ENCODE measurements around the gene KCNG2. TPM values are rescaled to one million over a fixed set of nuclear protein-coding genes. Genes with fewer than 3 reads are reported as not detected.

KCNG2 gene
- total and polyA plus RNA-seq, 12 donors = 0.06 to 2.9 (median 0.50) TPM; not detected in 3

DNA sequence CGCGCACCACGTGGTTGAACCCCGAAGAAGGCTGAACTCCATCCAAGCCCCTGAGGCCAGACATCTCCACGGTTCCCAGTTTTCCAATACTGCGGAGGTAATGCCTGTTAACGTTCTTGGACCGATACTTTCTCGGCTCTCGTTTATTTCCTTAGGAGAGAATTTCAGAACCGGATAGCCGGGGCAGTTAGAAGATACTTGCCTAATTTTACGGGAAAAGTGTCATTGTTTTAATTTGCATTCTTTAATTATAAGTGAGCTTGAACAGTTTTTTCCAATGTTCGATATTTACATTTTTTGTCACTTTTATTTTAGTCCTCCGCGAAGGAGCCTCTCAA, 10.2 kb upstream of the KCNG2 start:
- intact Hi-C loops (cut with DNase I) = no loop called here
- Histone ChIP-seq H3K27me3 (peaks cover 34% of the 10 kb centered on the region), H3K4me1 (replicated peaks in 1 of 2) (no peaks in the 10 kb centered on the region), H3K4me3 (peak overlapping the region in 1 of 4 donors; percentile 42), H3K27ac (no peak overlapping the region), H3K36me3 (replicated peaks in 1 of 2) (no peaks in the 10 kb centered on the region), H3K9me3 (replicated peaks in 1 of 3) (no peaks in the 10 kb centered on the region)
- 79 to 85% (median 81%) methylated on average over 14 to 16 of the region's 16 CpGs for WGBS, 4 donors
- DNase-seq = no peak
- TF ChIP-seq, protein P1, sequence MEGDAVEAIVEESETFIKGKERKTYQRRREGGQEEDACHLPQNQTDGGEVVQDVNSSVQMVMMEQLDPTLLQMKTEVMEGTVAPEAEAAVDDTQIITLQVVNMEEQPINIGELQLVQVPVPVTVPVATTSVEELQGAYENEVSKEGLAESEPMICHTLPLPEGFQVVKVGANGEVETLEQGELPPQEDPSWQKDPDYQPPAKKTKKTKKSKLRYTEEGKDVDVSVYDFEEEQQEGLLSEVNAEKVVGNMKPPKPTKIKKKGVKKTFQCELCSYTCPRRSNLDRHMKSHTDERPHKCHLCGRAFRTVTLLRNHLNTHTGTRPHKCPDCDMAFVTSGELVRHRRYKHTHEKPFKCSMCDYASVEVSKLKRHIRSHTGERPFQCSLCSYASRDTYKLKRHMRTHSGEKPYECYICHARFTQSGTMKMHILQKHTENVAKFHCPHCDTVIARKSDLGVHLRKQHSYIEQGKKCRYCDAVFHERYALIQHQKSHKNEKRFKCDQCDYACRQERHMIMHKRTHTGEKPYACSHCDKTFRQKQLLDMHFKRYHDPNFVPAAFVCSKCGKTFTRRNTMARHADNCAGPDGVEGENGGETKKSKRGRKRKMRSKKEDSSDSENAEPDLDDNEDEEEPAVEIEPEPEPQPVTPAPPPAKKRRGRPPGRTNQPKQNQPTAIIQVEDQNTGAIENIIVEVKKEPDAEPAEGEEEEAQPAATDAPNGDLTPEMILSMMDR (IDR thresholded peaks at IDR 0.05) = no peak
- TF ChIP-seq POLR2A (IDR thresholded peaks at IDR 0.05) = no peak

- Histone ChIP-seq H3K27ac (no peak overlapping the region), H3K9me3 (replicated peaks in 1 of 3) (no peaks in the 10 kb centered on the region), H3K27me3 (peaks cover 34% of the 10 kb centered on the region), H3K4me3 (peak overlapping the region in 1 of 4 donors; percentile 42), H3K4me1 (replicated peaks in 1 of 2) (no peaks in the 10 kb centered on the region), H3K36me3 (replicated peaks in 1 of 2) (no peaks in the 10 kb centered on the region)
- DNase-seq = no peak
- TF ChIP-seq, protein P1 (IDR thresholded peaks at IDR 0.05) = no peak
- no peak for TF ChIP-seq POLR2A (IDR thresholded peaks at IDR 0.05)
- intact Hi-C loops (cut with DNase I) = no loop called here
- WGBS, 4 donors = 3 to 27% (median 6%) methylated on average over 8 to 102 of the region's 106 CpGs
Measured at GRCh38 chr18:79787865-79788733, 9.6 kb upstream of the KCNG2 start.

DNA sequence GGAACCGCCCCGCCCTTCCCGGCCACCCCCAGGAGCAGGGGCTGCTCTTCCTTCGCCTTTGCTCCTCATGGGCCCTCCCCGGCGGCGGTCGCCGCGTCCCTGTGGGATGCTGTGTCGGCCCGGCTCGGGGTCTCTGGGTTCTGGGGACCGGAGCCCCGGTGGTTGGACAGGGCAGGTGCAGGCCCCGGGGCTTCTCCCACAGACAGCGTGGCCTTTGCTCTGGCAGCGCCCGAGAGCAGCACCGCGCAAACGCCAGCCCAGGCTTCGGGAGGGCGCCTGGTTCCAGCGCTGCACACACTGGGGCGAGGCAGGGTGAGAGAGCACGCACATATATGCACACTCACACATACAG, 9.0 kb upstream of the KCNG2 start:
- TF ChIP-seq, protein P1 (IDR thresholded peaks at IDR 0.05) = no peak
- TF ChIP-seq POLR2A (IDR thresholded peaks at IDR 0.05) = no peak
- H3K4me3 ChIP-seq = no peak overlapping the region
- no peaks in the 10 kb centered on the region for H3K36me3 ChIP-seq (replicated peaks in 1 of 2)
- 20 to 53% (median 33%) methylated on average over 3 to 27 of the region's 27 CpGs for WGBS, 4 donors
- H3K27ac ChIP-seq = no peak overlapping the region
- DNase-seq = no peak
- H3K27me3 ChIP-seq = peaks cover 34% of the 10 kb centered on the region
- intact Hi-C loops (cut with DNase I) = no loop called here
- H3K4me1 ChIP-seq (replicated peaks in 1 of 2) = no peaks in the 10 kb centered on the region
- no peaks in the 10 kb centered on the region for H3K9me3 ChIP-seq (replicated peaks in 1 of 3)

- Histone ChIP-seq H3K4me3 (no peak overlapping the region), H3K4me1 (replicated peaks in 1 of 2) (no peaks in the 10 kb centered on the region), H3K27me3 (peaks cover 34% of the 10 kb centered on the region), H3K27ac (no peak overlapping the region), H3K36me3 (replicated peaks in 1 of 2) (no peaks in the 10 kb centered on the region), H3K9me3 (replicated peaks in 1 of 3) (no peaks in the 10 kb centered on the region)
- intact Hi-C loops (cut with DNase I) = no loop called here
- TF ChIP-seq, protein P1 (IDR thresholded peaks at IDR 0.05) = no peak
- TF ChIP-seq POLR2A (IDR thresholded peaks at IDR 0.05) = no peak
- no peak for DNase-seq
- WGBS, 4 donors = 87 to 95% (median 88%) methylated on average over 44 to 54 of the region's 54 CpGs
Measured at GRCh38 chr18:79789091-79789891, 8.4 kb upstream of the KCNG2 start.
